WI38 (cell line): ENCODE data around the gene SNX25.

Experiments
- H3K4me3 ChIP-seq: 2 replicates; pipeline ENCODE4 v1.5.1; 2011; ENCODE audit warnings: low read depth, mild to moderate bottlenecking, control low read depth, low read length
- CTCF ChIP-seq: IDR thresholded peaks from 2 replicates; pipeline ENCODE4 v1.5.1; 2012; ENCODE audit warnings: low read depth, mild to moderate bottlenecking, control low read depth, low read length

The SNX25 gene

GRCh38 chr4:185378264-185378663, 168.9 kb downstream of the SNX25 start:
- no peak for TF ChIP-seq CTCF

GRCh38 chr4:185379326-185380295, 170.2 kb downstream of the SNX25 start:
- TF ChIP-seq CTCF = no peak
- no peak overlapping the region for H3K4me3 ChIP-seq

More at GRCh38 chr4:185378264-185378663, 168.9 kb downstream of the SNX25 start:
- no peak overlapping the region for H3K4me3 ChIP-seq

- no peak overlapping the region for H3K4me3 ChIP-seq
- TF ChIP-seq CTCF = no peak
Observed at GRCh38 chr4:185380320-185380719, 170.9 kb downstream of the SNX25 start.

- TF ChIP-seq CTCF = no peak
- H3K4me3 ChIP-seq = no peak overlapping the region
Observed at GRCh38 chr4:185381288-185382196, 172.1 kb downstream of the SNX25 start.

GRCh38 chr4:185382754-185383153, 173.4 kb downstream of the SNX25 start:
- no peak for TF ChIP-seq CTCF
- H3K4me3 ChIP-seq = no peak overlapping the region

- no peak overlapping the region for H3K4me3 ChIP-seq
- TF ChIP-seq CTCF = no peak
Observed at GRCh38 chr4:185383451-185383850, 174.1 kb downstream of the SNX25 start.

- no peak overlapping the region for H3K4me3 ChIP-seq
- TF ChIP-seq CTCF = no peak
Observed at GRCh38 chr4:185384061-185384460, 174.7 kb downstream of the SNX25 start.
